ENCODE measurements around the gene MRPS2.

MRPS2 gene

DNA sequence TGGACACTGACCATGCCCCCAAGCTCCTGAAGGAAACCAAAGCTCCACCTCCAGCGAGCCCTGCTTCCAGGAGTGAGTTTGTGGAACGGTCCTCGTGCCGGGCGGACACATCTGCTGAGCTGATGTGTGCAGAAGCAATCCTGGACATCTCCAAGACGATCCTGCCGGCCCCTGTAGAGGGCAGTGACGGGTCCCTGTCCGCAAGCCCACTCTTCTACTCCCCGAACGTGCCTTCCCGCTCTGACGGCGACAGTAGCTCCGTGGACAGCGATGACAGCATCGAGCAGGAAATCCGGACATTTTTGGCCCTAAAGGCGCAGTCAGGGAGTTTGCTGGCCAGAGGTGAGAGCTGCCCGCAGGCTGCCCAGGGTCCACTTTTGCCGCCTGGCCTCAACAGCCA, 14.7 kb upstream of the MRPS2 start:
- Histone ChIP-seq H3K36me3 (ENCODE audit: insufficient read depth, low read length) (peaks cover 54% of the 10 kb centered on the region), H3K27me3 (ENCODE audit: insufficient read depth, low read length) (no peaks in the 10 kb centered on the region), H3K4me1 (ENCODE audit: insufficient read depth, low read length) (peaks cover 8% of the 10 kb centered on the region), H3K9me3 (ENCODE audit: low read length) (no peaks in the 10 kb centered on the region), H3K4me3 (ENCODE audit: low read length) (no peak overlapping the region), H2AFZ (ENCODE audit: low read depth, low read length) (no peak overlapping the region)

DNA sequence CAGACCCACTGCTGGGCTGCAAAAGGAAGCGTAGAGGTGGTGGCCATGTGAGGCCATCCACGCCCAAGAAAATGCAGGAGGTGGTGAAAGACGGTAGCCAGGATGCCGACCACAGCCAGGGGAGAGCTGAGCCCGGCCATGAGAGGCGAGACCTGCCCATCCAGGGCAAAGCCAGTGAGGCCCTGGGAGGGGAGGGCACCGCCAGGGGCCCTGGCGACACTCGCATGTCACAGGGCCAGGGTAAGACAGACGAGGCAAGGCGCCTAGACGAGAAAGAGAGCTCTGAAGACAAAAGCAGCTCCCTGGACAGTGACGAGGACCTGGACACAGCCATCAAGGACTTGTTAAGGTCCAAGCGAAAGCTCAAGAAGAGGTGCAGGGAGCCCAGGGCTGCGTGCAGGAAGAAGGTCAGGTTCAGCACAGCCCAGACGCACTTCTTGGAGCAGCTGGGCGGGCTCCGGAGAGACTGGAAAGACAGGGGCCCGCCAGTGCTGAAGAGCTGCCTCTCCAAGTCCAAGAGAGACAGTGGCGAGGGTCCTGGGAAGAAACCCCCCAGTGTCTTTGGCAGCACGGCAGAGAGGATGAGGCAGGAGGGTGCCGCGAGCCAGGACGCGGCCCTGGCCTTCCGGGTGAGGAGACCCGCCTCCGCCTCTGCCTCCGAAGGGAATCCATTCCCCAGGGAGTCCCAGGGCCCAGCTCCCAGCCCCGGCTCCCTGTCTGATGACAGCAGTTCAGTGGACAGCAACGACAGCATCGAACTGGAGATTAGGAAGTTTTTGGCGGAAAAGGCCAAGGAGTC, 14.0 kb upstream of the MRPS2 start:
- H3K4me3 ChIP-seq (ENCODE audit: low read length): no peak overlapping the region
- no peaks in the 10 kb centered on the region for H3K27me3 ChIP-seq (ENCODE audit: insufficient read depth, low read length)
- peaks cover 3% of the 10 kb centered on the region for H3K4me1 ChIP-seq (ENCODE audit: insufficient read depth, low read length)
- no peak overlapping the region for H2AFZ ChIP-seq (ENCODE audit: low read depth, low read length)
- no peaks in the 10 kb centered on the region for H3K9me3 ChIP-seq (ENCODE audit: low read length)
- peaks cover 54% of the 10 kb centered on the region for H3K36me3 ChIP-seq (ENCODE audit: insufficient read depth, low read length)

GRCh38 chr9:135487281-135488012, 13.0 kb upstream of the MRPS2 start:
- no peaks in the 10 kb centered on the region for H3K27me3 ChIP-seq (ENCODE audit: insufficient read depth, low read length)
- peaks cover 3% of the 10 kb centered on the region for H3K4me1 ChIP-seq (ENCODE audit: insufficient read depth, low read length)
- no peak overlapping the region for H2AFZ ChIP-seq (ENCODE audit: low read depth, low read length)
- H3K9me3 ChIP-seq (ENCODE audit: low read length): no peaks in the 10 kb centered on the region
- H3K36me3 ChIP-seq (ENCODE audit: insufficient read depth, low read length): peaks cover 54% of the 10 kb centered on the region
- H3K4me3 ChIP-seq (ENCODE audit: low read length): no peak overlapping the region

GRCh38 chr9:135488013-135488330, 12.5 kb upstream of the MRPS2 start:
- Histone ChIP-seq H3K36me3 (ENCODE audit: insufficient read depth, low read length) (peaks cover 54% of the 10 kb centered on the region), H3K4me1 (ENCODE audit: insufficient read depth, low read length) (peaks cover 3% of the 10 kb centered on the region), H3K4me3 (ENCODE audit: low read length) (no peak overlapping the region), H3K9me3 (ENCODE audit: low read length) (no peaks in the 10 kb centered on the region), H3K27me3 (ENCODE audit: insufficient read depth, low read length) (no peaks in the 10 kb centered on the region), H2AFZ (ENCODE audit: low read depth, low read length) (no peak overlapping the region)

GRCh38 chr9:135488527-135488926, 12.0 kb upstream of the MRPS2 start:
- peaks cover 50% of the 10 kb centered on the region for H3K36me3 ChIP-seq (ENCODE audit: insufficient read depth, low read length)
- no peak overlapping the region for H3K4me3 ChIP-seq (ENCODE audit: low read length)
- peaks cover 3% of the 10 kb centered on the region for H3K4me1 ChIP-seq (ENCODE audit: insufficient read depth, low read length)
- H3K9me3 ChIP-seq (ENCODE audit: low read length): no peaks in the 10 kb centered on the region
- no peak overlapping the region for H2AFZ ChIP-seq (ENCODE audit: low read depth, low read length)
- H3K27me3 ChIP-seq (ENCODE audit: insufficient read depth, low read length): no peaks in the 10 kb centered on the region

DNA sequence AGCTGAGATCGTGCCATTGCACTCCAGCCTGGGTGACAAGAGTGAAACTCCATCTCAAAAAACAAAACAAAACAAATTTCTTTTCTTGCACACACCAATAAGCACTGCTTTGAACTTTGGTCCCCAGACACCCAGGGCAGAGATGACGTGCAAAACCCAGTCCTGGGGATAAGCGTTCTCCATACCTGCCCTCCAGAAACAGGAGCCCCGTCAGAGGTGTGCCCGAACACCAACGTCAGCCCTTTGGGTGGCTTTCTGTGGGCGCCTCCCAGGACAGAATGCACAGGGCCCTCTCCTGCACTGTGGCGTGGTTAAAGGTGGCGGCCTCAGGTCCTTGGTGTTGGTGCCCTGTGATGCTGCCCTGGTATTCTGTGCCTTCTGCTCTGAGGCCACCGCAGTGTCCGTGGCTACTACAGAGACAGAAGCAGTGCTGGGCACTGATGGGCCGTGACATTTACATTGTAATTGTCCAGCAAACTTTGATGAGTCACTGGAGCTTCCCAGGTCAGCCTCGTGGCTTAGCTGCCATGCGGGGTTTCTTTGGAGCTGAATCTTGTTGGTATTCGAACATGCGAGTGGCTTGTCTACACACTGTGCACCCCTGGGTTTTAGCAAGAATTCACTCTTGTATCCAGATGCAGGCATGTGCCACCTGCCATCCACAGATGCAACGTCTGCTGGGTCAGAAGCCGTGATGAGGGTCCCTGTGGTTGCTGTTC, 11.1 kb upstream of the MRPS2 start:
- Histone ChIP-seq H3K36me3 (ENCODE audit: insufficient read depth, low read length) (peaks cover 42% of the 10 kb centered on the region), H3K27me3 (ENCODE audit: insufficient read depth, low read length) (no peaks in the 10 kb centered on the region), H3K9me3 (ENCODE audit: low read length) (no peaks in the 10 kb centered on the region), H3K4me3 (ENCODE audit: low read length) (no peak overlapping the region), H2AFZ (ENCODE audit: low read depth, low read length) (no peak overlapping the region), H3K4me1 (ENCODE audit: insufficient read depth, low read length) (peaks cover 3% of the 10 kb centered on the region)

GRCh38 chr9:135490166-135490870, 10.2 kb upstream of the MRPS2 start:
- no peak overlapping the region for H3K4me3 ChIP-seq (ENCODE audit: low read length)
- H3K9me3 ChIP-seq (ENCODE audit: low read length): no peaks in the 10 kb centered on the region
- H2AFZ ChIP-seq (ENCODE audit: low read depth, low read length): no peak overlapping the region
- H3K4me1 ChIP-seq (ENCODE audit: insufficient read depth, low read length): peaks cover 3% of the 10 kb centered on the region
- H3K36me3 ChIP-seq (ENCODE audit: insufficient read depth, low read length): peaks cover 32% of the 10 kb centered on the region
- H3K27me3 ChIP-seq (ENCODE audit: insufficient read depth, low read length): no peaks in the 10 kb centered on the region

DNA sequence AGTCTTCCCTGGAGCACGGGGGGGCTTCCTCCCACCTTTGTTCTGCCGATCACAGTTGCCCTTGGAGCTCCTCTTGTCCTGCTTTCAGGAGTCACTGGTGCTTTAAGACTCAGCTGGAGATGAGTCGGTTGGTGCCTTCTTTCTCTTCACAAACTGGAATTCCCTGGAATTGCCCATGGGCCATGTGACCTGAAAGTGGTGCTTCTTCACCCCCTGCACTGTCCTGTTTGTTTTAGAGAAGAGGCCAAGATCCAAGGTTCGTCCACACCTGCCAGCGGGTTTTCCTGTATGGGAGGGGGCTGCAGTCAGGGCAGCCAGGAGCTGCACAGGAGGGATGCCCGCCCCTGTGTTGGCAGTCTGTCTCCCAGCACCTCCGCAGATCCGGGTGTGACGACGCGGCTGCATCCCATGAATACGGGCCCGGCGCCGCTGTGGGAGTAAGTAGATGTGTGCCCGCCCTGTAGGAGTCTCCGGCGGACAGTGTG, 9.5 kb upstream of the MRPS2 start:
- peaks cover 26% of the 10 kb centered on the region for H3K36me3 ChIP-seq (ENCODE audit: insufficient read depth, low read length)
- H3K27me3 ChIP-seq (ENCODE audit: insufficient read depth, low read length): no peaks in the 10 kb centered on the region
- peaks cover 3% of the 10 kb centered on the region for H3K4me1 ChIP-seq (ENCODE audit: insufficient read depth, low read length)
- no peak overlapping the region for H2AFZ ChIP-seq (ENCODE audit: low read depth, low read length)
- H3K4me3 ChIP-seq (ENCODE audit: low read length): no peak overlapping the region
- no peaks in the 10 kb centered on the region for H3K9me3 ChIP-seq (ENCODE audit: low read length)

DNA sequence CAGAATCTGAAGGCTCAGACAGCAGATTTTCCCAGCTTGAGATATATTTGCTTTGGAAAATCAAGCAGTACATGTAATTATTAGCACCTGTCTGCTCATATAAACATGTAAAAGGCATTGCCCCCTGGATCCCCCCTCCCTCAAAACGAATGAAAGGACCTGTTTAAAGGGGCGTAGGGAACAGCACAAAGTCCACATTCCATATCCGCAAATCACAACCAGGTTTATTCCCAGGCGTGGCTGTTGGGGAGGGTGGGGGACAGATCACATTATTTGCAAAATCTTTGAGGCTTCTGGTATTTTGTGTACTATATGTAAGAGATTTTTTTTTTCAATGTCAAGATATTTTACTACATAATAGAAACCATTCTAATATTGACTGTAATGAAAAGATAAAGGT, 8.7 kb upstream of the MRPS2 start:
- Histone ChIP-seq H3K27me3 (ENCODE audit: insufficient read depth, low read length) (no peaks in the 10 kb centered on the region), H3K9me3 (ENCODE audit: low read length) (no peaks in the 10 kb centered on the region), H3K4me3 (ENCODE audit: low read length) (no peak overlapping the region), H2AFZ (ENCODE audit: low read depth, low read length) (no peak overlapping the region), H3K36me3 (ENCODE audit: insufficient read depth, low read length) (peaks cover 18% of the 10 kb centered on the region), H3K4me1 (ENCODE audit: insufficient read depth, low read length) (peaks cover 3% of the 10 kb centered on the region)

DNA sequence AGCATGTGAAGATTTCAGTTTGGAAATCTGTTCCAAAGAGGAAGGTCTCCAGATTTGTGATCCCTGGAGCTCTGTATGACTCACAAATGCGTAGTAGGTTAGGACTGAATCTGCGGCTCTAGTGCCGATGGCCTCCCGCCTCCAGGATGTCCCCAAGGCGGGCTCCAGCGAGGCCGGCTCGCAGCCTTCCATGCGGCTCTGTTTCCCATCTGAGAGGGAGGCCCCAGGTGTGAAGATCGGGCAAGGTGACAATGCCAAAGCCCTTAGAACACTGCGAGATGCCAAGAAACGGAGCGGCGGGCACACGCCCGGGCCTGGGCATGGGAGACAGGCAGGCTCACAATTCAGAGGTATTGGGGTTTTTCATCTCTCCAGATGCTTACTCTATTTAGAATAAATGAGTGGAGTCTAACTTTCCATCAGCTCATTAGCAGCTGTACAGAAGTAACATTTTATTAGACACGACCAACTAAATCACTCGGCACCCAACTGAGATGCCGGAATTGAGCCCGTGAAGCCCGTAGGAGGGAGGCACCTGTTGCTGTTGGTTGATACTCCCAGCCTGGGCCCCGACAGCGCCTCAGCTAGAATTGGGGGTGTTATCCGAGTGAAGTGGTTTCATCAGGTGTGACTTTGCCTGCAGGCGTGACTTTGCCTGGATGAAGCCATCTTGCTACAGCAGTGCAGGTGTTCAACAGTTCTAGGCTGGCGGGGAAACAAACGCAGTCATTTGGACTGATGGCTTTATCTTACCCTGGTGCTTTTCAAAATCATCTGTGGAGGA, 7.4 kb upstream of the MRPS2 start:
- H3K4me1 ChIP-seq (ENCODE audit: insufficient read depth, low read length): peaks cover 3% of the 10 kb centered on the region
- peaks cover 7% of the 10 kb centered on the region for H3K36me3 ChIP-seq (ENCODE audit: insufficient read depth, low read length)
- no peak overlapping the region for H2AFZ ChIP-seq (ENCODE audit: low read depth, low read length)
- H3K9me3 ChIP-seq (ENCODE audit: low read length): no peaks in the 10 kb centered on the region
- no peaks in the 10 kb centered on the region for H3K27me3 ChIP-seq (ENCODE audit: insufficient read depth, low read length)
- no peak overlapping the region for H3K4me3 ChIP-seq (ENCODE audit: low read length)

- Histone ChIP-seq H3K36me3 (ENCODE audit: insufficient read depth, low read length) (no peaks in the 10 kb centered on the region), H2AFZ (ENCODE audit: low read depth, low read length) (no peak overlapping the region), H3K27me3 (ENCODE audit: insufficient read depth, low read length) (no peaks in the 10 kb centered on the region), H3K4me1 (ENCODE audit: insufficient read depth, low read length) (peaks cover 8% of the 10 kb centered on the region), H3K9me3 (ENCODE audit: low read length) (no peaks in the 10 kb centered on the region), H3K4me3 (ENCODE audit: low read length) (no peak overlapping the region)
These were observed 5.5 kb upstream of the MRPS2 start for GRCh38 chr9:135494791-135495559.

Data from neuron (in vitro differentiated cells).